Kidney capillary endothelial cell (primary cell): ENCODE measurements around the gene ARHGDIB.

ENCODE experiments used
- DNase-seq: peaks from one replicate; pipeline ENCODE4 v3.0.0-alpha.2; 2018; ENCODE audit warnings: low spot score

ARHGDIB gene

GRCh38 chr12:14956024-14956891, 5.1 kb downstream of the ARHGDIB start:
- DNase-seq, result no peak

- no peak for DNase-seq
Measured at GRCh38 chr12:14954269-14954668, 7.1 kb downstream of the ARHGDIB start.

GRCh38 chr12:14953752-14954151, 7.6 kb downstream of the ARHGDIB start:
- DNase-seq, result no peak

GRCh38 chr12:14952299-14952921, 9.0 kb downstream of the ARHGDIB start:
- peak; percentile 99 for DNase-seq

- no peak for DNase-seq
Measured at GRCh38 chr12:14951851-14952250, 9.6 kb downstream of the ARHGDIB start.

GRCh38 chr12:14950982-14951746, 10.2 kb downstream of the ARHGDIB start:
- DNase-seq, result no peak

- DNase-seq, result no peak
Measured at GRCh38 chr12:14950421-14950820, 11.0 kb downstream of the ARHGDIB start.

- DNase-seq, result no peak
Measured at GRCh38 chr12:14949631-14950030, 11.8 kb downstream of the ARHGDIB start.

- peak; percentile 96 for DNase-seq
Measured at GRCh38 chr12:14948672-14949071, 12.7 kb downstream of the ARHGDIB start.

- DNase-seq, result no peak
Measured at GRCh38 chr12:14946861-14947260, 14.5 kb downstream of the ARHGDIB start.

GRCh38 chr12:14946162-14946561, 15.2 kb downstream of the ARHGDIB start:
- no peak for DNase-seq

GRCh38 chr12:14942196-14942931, 19.0 kb downstream of the ARHGDIB start:
- no peak for DNase-seq

- DNase-seq, result no peak
Measured at GRCh38 chr12:14941369-14941768, 20.0 kb downstream of the ARHGDIB start.

- DNase-seq, result no peak
Measured at GRCh38 chr12:14938301-14938700, 23.1 kb downstream of the ARHGDIB start, which contains the start of gene ERP27. TSS of gene ERP27 (minus strand) at chr12:14938537. CDS start at chr12:14938508, 29 bp downstream.

- DNase-seq, result no peak
Measured at GRCh38 chr12:14937689-14938088, 23.7 kb downstream of the ARHGDIB start.

GRCh38 chr12:14937014-14937413, 24.4 kb downstream of the ARHGDIB start:
- no peak for DNase-seq

- DNase-seq, result no peak
Measured at GRCh38 chr12:14936224-14936861, 25.1 kb downstream of the ARHGDIB start.

- DNase-seq, result no peak
Measured at GRCh38 chr12:14935031-14935430, 26.4 kb downstream of the ARHGDIB start.

GRCh38 chr12:14934511-14934910, 26.9 kb downstream of the ARHGDIB start:
- DNase-seq, result no peak

GRCh38 chr12:14931791-14932560, 29.4 kb downstream of the ARHGDIB start:
- no peak for DNase-seq

- no peak for DNase-seq
Measured at GRCh38 chr12:14931359-14931758, 30.0 kb downstream of the ARHGDIB start.
